Fibroblast of skin of left biceps (primary cell): Measurements from ENCODE around the gene GALK1.
A peak's percentile ranks its signal among the peaks of the same experiment; 100 is the strongest.
"Not testable (repeated sequence)": the region's sequence is repeated elsewhere in the genome, so short reads cannot be mapped to it uniquely, and the experiment has no call there.

ENCODE experiments used
- DNase-seq, 2 experiments: peaks; one replicate each; pipeline ENCODE4 v3.0.0-alpha.2; 2013; ENCODE audit warnings: low read depth in 2 of 2

GALK1 gene

GRCh38 chr17:75764711-75765421 is at the start of gene GALK1:
Gene GALK1 (minus strand): TSS chr17:75765192. CDS start chr17:75765136, 56 bp downstream.
- DNase-seq: no peak

DNA sequence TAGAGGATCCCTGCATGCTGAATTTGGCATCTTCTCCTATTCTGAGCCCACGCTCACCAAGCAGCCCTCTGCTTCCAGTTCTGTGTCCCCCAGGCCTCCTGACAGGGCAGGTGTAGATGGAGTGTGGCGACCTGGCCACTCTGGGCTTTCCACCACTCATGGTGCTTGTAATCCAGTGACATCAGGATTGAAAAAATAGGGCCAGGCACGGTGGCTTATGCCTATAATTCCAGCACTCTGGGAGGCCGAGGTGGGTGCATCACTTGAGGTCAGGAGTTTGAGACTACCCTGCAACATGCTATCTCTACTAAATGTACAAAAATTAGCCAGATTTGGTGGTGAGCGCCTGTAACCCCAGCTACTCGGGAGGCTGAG is 49.0 kb upstream of the GALK1 start:
- DNase-seq: no peak

DNA sequence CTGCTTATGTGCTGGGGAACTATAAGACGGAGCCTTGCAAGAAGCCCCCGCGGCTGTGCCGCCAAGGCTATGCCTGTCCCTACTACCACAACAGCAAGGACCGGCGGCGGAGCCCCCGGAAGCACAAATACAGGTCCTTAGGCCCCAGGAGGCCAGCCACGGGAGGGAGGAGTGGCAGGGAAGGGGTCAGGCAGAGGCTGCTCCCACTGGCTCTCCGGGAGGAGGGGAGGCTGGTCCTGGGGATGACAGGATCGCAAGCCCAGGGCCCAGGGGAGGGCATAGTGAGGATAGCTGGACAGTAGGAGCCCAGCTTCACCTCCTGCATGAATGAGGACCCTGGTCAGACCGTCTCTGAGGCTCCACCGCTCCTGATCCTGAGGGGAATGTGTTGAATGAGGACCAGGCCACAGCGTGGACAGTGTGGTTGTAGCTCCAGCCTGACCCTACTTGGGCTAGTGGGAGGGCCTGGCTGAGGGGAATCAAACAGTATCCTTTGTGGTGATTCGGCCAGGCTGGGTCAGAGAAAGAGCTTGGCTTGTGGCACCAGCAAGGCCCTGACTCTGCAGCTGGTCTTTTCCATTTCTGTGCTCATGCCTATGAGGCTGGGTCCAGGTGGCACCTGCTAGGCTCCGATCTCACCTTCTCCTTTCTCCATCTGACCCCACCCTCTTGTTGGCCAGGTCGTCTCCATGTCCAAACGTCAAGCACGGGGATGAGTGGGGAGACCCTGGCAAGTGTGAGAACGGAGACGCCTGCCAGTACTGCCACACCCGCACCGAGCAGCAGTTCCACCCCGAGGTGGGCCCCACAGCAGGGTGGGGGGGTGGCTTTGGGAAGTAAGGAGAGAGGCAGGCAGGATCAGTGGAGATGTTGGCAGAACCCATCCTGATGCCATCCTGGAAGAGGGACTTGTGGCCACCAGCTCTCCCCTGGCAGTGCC is 48.4 kb upstream of the GALK1 start:
- no peak for DNase-seq

DNA sequence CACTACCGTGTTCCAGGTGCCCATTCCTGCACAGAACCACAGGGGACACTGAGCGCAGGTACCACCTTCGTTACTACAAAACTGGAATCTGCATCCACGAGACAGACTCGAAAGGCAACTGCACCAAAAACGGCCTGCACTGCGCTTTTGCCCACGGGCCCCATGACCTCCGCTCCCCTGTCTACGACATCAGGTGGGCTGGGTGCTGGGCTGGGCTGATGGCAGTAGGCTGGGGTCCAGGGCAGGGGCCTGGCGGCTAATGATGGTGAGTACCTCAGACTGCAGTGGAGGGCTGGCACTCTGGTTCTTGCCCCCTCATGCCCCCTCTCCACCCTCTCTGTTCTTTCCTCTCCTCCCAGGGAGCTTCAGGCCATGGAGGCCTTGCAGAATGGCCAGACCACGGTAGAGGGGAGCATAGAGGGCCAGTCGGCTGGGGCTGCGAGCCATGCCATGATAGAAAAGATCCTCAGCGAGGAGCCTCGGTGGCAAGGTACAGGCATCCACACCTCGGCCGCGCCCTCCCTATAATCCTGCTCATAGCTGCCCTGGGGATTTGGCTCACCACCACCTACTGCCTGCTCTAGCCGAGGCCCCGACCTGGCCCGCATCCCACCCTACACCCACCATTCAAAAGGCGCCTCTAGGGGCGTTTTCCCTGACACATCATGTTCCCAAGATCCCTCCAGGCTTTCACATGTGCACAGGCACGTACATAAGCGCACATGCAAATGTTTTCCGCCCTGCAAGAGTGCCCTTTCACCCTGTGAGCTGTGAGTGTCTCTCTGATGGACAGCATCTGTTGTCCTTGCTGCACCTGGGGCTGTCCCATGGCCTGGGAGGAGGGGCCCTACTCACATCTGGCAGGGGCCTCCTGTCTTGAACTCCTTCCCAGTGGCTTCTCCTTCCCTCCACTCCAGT is 47.4 kb upstream of the GALK1 start:
- DNase-seq: no peak

GRCh38 chr17:75811174-75811573 is 46.2 kb upstream of the GALK1 start:
- DNase-seq: no peak

DNA sequence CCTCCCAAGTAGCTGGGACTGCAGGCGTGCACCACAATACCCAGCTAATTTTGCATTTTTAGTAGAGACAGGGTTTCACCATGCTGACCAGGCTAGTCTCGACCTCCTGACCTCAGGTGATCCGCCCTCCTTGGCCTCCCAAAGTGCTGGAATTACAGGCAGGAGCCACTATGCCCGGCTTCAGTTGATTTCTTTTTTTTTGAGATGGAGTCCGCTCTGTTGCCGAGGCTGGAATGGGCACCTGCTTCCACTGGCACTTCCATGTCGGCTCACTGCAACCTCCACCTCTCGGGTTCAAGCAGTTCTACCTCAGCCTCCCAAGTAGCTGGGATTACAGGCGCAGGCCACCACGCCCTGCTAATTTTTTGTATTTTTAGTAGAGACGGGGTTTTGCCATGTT is 45.8 kb upstream of the GALK1 start:
- not testable (repeated sequence) for DNase-seq

GRCh38 chr17:75810216-75810615 is 45.2 kb upstream of the GALK1 start:
- DNase-seq: no peak

DNA sequence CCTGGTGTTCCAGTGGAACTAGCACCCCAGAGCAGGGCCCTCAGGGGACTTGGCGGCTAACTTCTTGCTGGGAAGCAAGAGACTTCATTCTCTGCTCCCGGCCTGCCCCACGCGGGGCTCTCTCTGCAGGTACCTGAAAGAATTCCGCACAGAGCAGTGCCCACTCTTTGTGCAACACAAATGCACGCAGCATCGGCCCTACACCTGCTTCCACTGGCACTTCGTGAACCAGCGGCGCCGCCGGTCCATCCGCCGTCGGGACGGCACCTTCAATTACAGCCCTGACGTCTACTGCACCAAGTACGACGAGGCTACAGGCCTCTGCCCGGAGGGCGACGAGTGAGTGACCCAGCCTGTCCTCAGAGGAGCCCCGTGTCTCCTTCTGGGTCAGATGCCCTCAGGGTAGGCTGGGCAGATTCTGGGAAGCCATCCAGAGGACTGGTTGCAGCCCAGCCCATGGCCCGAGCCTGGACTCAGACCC is 44.7 kb upstream of the GALK1 start:
- DNase-seq: no peak

DNA sequence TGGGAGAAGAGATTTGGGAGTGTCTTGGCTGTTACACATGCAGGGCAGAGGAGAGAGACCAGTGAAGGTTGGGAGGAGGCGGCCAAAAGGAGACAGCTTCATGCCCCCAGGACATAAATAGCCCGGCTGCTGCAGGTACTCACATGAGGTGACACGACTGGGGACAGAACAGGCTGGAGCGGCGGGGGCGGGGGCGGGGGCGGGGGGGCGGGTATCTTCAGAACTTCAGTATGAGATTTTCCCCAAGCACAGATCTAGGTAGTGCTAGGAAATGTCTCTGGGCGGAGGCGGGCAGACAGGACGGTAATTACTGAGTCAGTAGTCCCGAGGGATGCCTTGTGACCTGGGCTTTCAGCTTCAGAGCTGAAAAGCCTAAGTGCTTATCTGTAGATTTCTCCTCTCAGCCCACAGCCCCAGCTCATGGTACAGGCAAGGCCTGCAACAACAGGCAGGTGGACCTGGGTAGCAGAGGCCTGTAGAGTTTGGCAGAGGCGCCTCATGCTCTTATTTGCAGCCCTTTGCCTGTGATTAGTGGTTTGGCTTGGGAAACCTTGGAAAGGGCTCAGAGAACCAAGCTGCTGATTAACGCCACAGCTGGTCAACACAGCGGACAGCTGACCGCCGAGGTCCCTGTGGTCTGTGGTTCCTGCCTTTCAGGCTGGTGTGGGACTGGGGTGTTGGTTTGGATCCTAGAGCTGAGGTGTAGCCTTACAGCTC is 44.1 kb upstream of the GALK1 start:
- DNase-seq: no peak

GRCh38 chr17:75808549-75808904 is 43.5 kb upstream of the GALK1 start:
- no peak for DNase-seq

- DNase-seq: no peak
Observed at GRCh38 chr17:75807861-75808260, 42.9 kb upstream of the GALK1 start.

GRCh38 chr17:75806822-75807500 is 42.0 kb upstream of the GALK1 start:
- DNase-seq: no peak

- no peak for DNase-seq
Observed at GRCh38 chr17:75803883-75804282, 38.9 kb upstream of the GALK1 start.

GRCh38 chr17:75799402-75799801 is 34.4 kb upstream of the GALK1 start:
- DNase-seq: no peak

GRCh38 chr17:75795820-75796607 is 31.0 kb upstream of the GALK1 start:
- no peak for DNase-seq

DNA sequence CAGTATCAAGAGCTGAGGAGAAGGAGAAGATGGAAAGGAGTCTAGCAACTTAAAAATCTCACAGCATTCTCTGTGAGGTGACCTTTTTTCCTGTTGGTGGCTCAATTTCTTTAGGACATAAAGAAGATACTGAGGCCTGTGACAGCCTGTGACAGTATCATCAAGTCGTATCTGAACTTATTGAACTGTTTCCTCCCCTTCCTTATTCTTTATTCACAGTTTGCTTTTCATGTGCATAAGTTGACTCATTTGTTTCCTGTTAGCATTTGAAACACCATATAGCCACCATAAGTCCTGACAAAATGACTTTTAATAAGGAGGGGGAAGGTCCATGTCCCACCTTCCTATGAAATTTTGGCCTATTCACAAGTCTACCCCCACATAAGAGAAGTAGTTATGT is 28.5 kb upstream of the GALK1 start:
- no peak for DNase-seq

DNA sequence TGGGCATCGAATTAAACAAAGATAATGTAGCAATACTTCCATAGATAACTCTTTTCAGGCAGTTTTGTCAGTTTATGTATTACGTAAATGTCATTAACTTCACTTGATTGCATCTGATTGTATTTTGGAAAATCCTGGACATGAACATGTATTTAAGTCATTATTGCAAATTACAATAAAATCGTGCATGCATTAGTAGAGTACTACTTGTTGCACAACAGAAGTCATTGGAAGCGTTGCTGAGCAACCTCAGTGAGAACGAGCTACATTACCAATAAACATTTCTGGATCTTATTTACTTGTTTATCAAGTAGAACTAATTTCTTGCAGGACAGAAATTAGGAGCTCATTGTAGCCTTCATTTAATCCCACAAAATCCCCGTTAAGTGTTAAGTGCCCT is 26.3 kb upstream of the GALK1 start:
- no peak for DNase-seq

GRCh38 chr17:75785016-75785890 is 20.3 kb upstream of the GALK1 start:
- DNase-seq: peak; percentile 85 to 86

DNA sequence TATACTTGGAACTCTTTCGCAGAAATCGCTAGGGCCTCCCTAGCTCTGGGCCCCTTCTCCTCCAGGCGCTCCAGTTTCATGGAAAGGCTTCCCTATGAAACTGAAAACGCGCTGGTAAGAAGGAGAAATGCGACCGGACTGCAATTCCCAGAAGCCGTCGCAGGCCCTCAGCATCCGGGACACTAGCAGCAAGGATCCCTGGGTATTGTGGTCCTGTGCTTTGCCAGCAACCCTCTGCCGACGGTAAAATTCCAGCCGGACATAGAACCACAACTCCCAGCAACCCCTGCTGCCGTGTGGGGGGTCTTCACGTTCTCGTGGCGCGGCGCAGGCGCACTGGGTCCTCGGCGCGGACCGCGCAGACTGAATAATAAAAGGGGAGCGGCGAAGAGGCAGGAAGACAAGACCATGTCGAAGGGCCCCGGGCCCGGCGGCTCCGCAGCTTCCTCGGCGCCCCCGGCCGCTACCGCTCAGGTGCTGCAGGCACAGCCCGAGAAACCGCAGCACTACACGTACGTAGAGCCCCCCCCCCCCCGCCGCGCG is 19.6 kb upstream of the GALK1 start, which contains the start of gene UNK:
TSS of gene UNK (plus strand) at position 334 of the 543 bp plus-strand sequence. CDS start at position 409, 75 bp downstream.
- peak; percentile 99 for DNase-seq
